Adrenal gland (tissue), 5 donors: ENCODE data around the gene PHTF1.

Experiments used
- POLR2A ChIP-seq, 2 donors: fragments of 450-650 bp; IDR thresholded peaks; one replicate each; pipeline ENCODE4 v1.6.1; 2017; ENCODE audit warnings: antibody characterized with exemption in 2 of 2, mild to moderate bottlenecking in 2 of 2, moderate library complexity in 1 of 2
- TF ChIP-seq, protein P1 (sequence below), 6 experiments: fragments of 450-650 bp in 4 of 6; fragments of 200-600 bp in 2 of 6; sonication (generic) in 1 of 6; IDR thresholded peaks; 1 replicate in 5 of 6; 2 replicates in 1 of 6; pipeline versions ENCODE4 v1.5.1 to v1.8.0; 2016 to 2021; ENCODE audit warnings: antibody characterized with exemption in 6 of 6, mild to moderate bottlenecking in 2 of 6, moderate library complexity in 1 of 6
- donor health status: DM: no; HTN: no; CAD: no.

DNA sequence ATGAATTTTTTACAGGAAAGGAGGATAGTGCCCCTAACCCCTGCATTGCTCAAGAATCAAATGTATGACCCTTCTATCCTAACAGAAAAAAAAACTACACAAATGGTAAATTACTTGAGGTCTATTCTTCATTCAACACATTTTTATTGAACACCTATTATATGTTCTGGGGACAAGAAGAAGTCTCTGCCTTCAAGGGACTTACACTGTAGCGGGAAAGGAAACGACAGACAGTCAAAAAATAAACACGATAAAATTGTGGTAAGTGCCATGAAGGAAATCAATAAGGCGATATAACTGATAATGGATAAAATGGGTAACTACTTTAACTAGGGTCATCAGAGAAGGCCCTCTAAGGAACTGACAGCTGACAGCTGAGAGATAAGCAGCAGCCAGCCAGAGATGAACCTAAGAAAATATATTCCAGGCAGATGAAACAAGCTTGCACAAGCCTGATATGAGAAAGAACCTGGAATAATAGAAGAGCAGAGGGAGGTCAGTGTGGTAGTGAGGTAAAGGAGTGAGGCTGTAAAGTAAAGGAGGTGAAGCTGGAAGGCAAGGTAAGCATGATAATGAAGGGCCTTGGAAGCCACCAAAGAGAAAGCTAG, 66.4 kb downstream of the PHTF1 start:
- TF ChIP-seq, protein P1, sequence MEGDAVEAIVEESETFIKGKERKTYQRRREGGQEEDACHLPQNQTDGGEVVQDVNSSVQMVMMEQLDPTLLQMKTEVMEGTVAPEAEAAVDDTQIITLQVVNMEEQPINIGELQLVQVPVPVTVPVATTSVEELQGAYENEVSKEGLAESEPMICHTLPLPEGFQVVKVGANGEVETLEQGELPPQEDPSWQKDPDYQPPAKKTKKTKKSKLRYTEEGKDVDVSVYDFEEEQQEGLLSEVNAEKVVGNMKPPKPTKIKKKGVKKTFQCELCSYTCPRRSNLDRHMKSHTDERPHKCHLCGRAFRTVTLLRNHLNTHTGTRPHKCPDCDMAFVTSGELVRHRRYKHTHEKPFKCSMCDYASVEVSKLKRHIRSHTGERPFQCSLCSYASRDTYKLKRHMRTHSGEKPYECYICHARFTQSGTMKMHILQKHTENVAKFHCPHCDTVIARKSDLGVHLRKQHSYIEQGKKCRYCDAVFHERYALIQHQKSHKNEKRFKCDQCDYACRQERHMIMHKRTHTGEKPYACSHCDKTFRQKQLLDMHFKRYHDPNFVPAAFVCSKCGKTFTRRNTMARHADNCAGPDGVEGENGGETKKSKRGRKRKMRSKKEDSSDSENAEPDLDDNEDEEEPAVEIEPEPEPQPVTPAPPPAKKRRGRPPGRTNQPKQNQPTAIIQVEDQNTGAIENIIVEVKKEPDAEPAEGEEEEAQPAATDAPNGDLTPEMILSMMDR (IDR thresholded peaks at IDR 0.05), result no peak
- TF ChIP-seq POLR2A (IDR thresholded peaks at IDR 0.05), result no peak
